GM18499 (cell line): Measurements from ENCODE around the gene GAL3ST2.
"Not testable (repeated sequence)": the region's sequence is repeated elsewhere in the genome, so short reads cannot be mapped to it uniquely, and the experiment has no call there.

Experiments
- ATAC-seq: cut with Tn5 transposase; IDR thresholded peaks from one replicate; pipeline ENCODE4 v1.9.1; 2021; ENCODE audit warnings: moderate number of reproducible peaks; ENCODE audit not compliant: insufficient read depth, unreplicated experiment

The GAL3ST2 gene

GRCh38 chr2:241776336-241777169, at the start of gene GAL3ST2:
GAL3ST2 (plus strand) TSS chr2:241776822; CDS start chr2:241776956, 134 bp downstream.
- ATAC-seq, result no peak

- ATAC-seq, result no peak
Observed at GRCh38 chr2:241728000-241728399, 48.6 kb upstream of the GAL3ST2 start.

GRCh38 chr2:241728627-241729026, 48.0 kb upstream of the GAL3ST2 start:
- ATAC-seq, result no peak

- no peak for ATAC-seq
Observed at GRCh38 chr2:241729868-241730267, 46.8 kb upstream of the GAL3ST2 start.

- ATAC-seq, result no peak
Observed at GRCh38 chr2:241730671-241731293, 45.8 kb upstream of the GAL3ST2 start.

- ATAC-seq, result not testable (repeated sequence)
Observed at GRCh38 chr2:241732513-241733186, 44.0 kb upstream of the GAL3ST2 start.

- ATAC-seq, result no peak
Observed at GRCh38 chr2:241733391-241734207, 43.0 kb upstream of the GAL3ST2 start.

- ATAC-seq, result no peak
Observed at GRCh38 chr2:241734208-241734466, 42.5 kb upstream of the GAL3ST2 start.

- no peak for ATAC-seq
Observed at GRCh38 chr2:241734467-241735208, 42.0 kb upstream of the GAL3ST2 start, which contains the start of gene D2HGDH. D2HGDH (plus strand) TSS chr2:241734630; CDS start chr2:241735225, 595 bp downstream.

- ATAC-seq, result no peak
Observed at GRCh38 chr2:241736111-241736510, 40.5 kb upstream of the GAL3ST2 start.

- no peak for ATAC-seq
Observed at GRCh38 chr2:241738040-241738686, 38.5 kb upstream of the GAL3ST2 start.

GRCh38 chr2:241739177-241739576, 37.4 kb upstream of the GAL3ST2 start:
- ATAC-seq, result no peak

- ATAC-seq, result no peak
Observed at GRCh38 chr2:241739651-241740050, 37.0 kb upstream of the GAL3ST2 start.

- no peak for ATAC-seq
Observed at GRCh38 chr2:241741016-241741415, 35.6 kb upstream of the GAL3ST2 start.

- no peak for ATAC-seq
Observed at GRCh38 chr2:241742320-241742939, 34.2 kb upstream of the GAL3ST2 start.

GRCh38 chr2:241743008-241743407, 33.6 kb upstream of the GAL3ST2 start:
- not testable (repeated sequence) for ATAC-seq

GRCh38 chr2:241743620-241744019, 33.0 kb upstream of the GAL3ST2 start:
- ATAC-seq, result no peak

- no peak for ATAC-seq
Observed at GRCh38 chr2:241744028-241744754, 32.4 kb upstream of the GAL3ST2 start.
